ENCODE data around the gene CGB3. TPM values are rescaled to one million over a fixed set of nuclear protein-coding genes. Genes with fewer than 3 reads are reported as not detected.

The CGB3 gene
- total RNA-seq, 4 donors from 2014 or later = not detected

DNA sequence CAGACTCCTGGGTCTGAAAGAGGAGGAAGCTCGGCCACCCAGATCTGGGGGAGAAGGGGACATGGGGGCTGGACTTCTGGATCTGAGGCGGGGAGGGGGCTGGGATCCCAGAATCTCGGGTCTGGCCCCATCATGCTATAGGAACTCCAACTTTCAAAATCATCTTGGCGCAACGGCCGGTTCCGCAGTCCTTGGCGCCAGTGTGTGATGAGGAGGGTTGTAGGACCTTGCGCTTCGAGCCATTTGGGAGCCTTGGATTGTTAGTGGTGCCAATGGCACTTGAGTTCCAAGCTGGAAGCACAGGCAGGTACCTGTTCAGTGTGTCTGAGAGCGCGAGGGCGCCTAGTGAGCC is 30.1 kb downstream of the CGB3 start:
- TF ChIP-seq POLR2A (IDR thresholded peaks at IDR 0.05) (no peak), POLR2AphosphoS5 (IDR thresholded peaks at IDR 0.05) (no peak), EP300 (IDR thresholded peaks at IDR 0.05) (no peak)
- TF ChIP-seq, protein P1, sequence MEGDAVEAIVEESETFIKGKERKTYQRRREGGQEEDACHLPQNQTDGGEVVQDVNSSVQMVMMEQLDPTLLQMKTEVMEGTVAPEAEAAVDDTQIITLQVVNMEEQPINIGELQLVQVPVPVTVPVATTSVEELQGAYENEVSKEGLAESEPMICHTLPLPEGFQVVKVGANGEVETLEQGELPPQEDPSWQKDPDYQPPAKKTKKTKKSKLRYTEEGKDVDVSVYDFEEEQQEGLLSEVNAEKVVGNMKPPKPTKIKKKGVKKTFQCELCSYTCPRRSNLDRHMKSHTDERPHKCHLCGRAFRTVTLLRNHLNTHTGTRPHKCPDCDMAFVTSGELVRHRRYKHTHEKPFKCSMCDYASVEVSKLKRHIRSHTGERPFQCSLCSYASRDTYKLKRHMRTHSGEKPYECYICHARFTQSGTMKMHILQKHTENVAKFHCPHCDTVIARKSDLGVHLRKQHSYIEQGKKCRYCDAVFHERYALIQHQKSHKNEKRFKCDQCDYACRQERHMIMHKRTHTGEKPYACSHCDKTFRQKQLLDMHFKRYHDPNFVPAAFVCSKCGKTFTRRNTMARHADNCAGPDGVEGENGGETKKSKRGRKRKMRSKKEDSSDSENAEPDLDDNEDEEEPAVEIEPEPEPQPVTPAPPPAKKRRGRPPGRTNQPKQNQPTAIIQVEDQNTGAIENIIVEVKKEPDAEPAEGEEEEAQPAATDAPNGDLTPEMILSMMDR (IDR thresholded peaks at IDR 0.05) = no peak
- Histone ChIP-seq H3K36me3 (peaks cover 0 to 19% of the 10 kb centered on the region in 2 donors), H3K27me3 (no peaks in the 10 kb centered on the region), H3K27ac (peak overlapping the region; percentile 63 to 95 (median 94)), H3K9me3 (no peaks in the 10 kb centered on the region), H3K4me3 (peak overlapping the region; percentile 31 to 66), H3K4me1 (peaks cover 0 to 46% (median 29%) of the 10 kb centered on the region in 3 donors)
- 0% methylated on average over 10 to 11 of the region's 13 CpGs for WGBS, 2 donors (ENCODE audit: low coverage in 1 of 2)
- ATAC-seq = no peak

DNA sequence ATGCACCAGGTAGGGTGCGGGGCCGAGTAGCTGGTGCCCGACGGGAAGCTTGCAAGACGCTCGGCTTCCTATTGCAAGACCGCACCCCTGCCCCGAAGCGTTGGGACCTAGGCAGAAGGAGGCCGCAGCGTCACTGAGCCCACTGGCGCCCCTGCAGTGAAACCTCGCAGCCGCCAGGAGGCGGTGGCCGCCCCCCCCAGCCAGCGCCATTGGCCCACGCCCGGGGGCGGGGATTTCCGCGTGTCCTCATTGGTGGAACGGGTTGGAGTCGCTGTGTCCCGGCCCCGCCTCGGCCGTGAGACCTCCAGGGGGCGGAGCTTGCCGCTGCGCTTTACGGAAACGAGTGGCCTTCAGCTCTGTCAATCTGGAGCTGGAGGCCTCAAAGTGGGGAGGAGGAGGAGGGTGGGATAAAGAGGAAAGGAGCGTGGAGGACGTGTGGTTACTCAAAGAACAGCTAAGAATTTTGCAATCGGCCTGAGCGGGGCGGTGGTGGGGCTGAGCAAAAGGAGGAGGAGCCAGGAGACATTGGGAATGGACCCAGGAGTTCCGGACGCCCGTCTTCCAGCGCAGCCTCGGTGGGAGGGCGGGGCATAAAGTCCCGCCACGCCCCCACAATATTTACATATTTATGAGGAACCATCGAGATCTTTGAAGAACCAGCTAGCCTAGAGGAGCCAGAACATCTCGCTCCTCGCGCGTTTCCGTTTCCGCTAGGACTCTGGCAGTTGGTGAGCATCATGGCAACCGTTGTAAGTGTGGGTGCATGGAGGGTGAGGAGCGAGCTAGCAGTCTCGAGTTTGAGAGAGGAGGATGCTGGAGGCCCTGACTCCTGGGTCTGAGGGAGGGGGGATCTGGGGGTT is 30.7 kb downstream of the CGB3 start, which contains the start of the genes GYS1 and RUVBL2:
Gene GYS1 (minus strand): TSS at position 135 of the 860 bp plus-strand sequence. CDS start 197 bp downstream, outside the sequence.
Gene RUVBL2 (plus strand): TSS at position 713 of the 860 bp plus-strand sequence. CDS start 25 bp downstream, at position 738.
- TF ChIP-seq EP300 (IDR thresholded peaks at IDR 0.05) (no peak), POLR2A (IDR thresholded peaks at IDR 0.05) (peak; percentile 97), POLR2AphosphoS5 (IDR thresholded peaks at IDR 0.05) (peak; percentile 98)
- TF ChIP-seq, protein P1 (IDR thresholded peaks at IDR 0.05) = peak in 3 of 4 experiments; percentile 96 to 100 (median 99)
- Histone ChIP-seq H3K27ac (peak within 1 kb of the TSS; percentile 93 to 95 (median 94)), H3K27me3 (no peaks in the 10 kb centered on the region), H3K36me3 (peaks cover 0 to 26% of the 10 kb centered on the region in 2 donors), H3K4me3 (peak within 1 kb of the TSS; percentile 66 to 81), H3K9me3 (no peaks in the 10 kb centered on the region), H3K4me1 (peaks cover 0 to 46% (median 29%) of the 10 kb centered on the region in 3 donors)
- 0 to 1% methylated on average over 7 to 16 of the region's 56 CpGs for WGBS, 2 donors (ENCODE audit: low coverage in 1 of 2)
- peak; percentile 96 for ATAC-seq

DNA sequence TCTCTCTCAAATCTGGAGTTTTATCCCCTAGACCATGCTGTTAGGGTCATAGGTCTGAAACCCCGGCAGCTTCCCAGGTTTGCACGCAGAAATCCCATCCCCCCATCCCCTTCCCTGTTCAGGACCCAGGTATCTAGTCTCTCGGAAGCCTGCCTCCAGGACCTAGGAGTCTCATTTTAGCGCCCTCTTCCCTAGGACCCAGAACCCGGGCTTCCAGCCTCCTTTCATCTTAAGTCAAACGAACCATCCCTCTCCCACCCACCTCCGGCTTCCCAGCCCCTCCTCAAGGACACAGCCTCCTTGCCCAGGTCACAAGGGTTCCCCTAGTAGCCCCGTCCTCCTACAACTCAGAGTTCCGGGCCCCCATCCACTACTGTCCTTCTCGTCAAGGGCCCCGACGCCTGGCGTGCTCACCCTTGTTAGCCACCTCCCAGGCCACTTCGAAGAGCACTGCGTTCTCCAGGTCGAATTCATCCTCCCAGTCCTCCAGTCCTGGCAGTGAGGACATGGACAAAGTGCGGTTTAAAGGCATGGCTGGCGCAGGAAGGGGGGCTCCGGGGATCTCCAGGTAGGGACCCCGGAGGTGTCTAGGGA is 31.5 kb downstream of the CGB3 start:
- ATAC-seq = peak; percentile 0
- WGBS, 2 donors (ENCODE audit: low coverage in 1 of 2) = 0% methylated on average over 10 of the region's 20 CpGs
- Histone ChIP-seq H3K9me3 (no peaks in the 10 kb centered on the region), H3K27ac (peak overlapping the region; percentile 93 to 95 (median 94)), H3K4me1 (peaks cover 0 to 46% (median 29%) of the 10 kb centered on the region in 3 donors), H3K27me3 (no peaks in the 10 kb centered on the region), H3K4me3 (peak overlapping the region; percentile 66 to 81), H3K36me3 (peaks cover 0 to 33% of the 10 kb centered on the region in 2 donors)
- TF ChIP-seq POLR2A (IDR thresholded peaks at IDR 0.05) (no peak), EP300 (IDR thresholded peaks at IDR 0.05) (no peak), POLR2AphosphoS5 (IDR thresholded peaks at IDR 0.05) (no peak)
- TF ChIP-seq, protein P1 (IDR thresholded peaks at IDR 0.05) = no peak

DNA sequence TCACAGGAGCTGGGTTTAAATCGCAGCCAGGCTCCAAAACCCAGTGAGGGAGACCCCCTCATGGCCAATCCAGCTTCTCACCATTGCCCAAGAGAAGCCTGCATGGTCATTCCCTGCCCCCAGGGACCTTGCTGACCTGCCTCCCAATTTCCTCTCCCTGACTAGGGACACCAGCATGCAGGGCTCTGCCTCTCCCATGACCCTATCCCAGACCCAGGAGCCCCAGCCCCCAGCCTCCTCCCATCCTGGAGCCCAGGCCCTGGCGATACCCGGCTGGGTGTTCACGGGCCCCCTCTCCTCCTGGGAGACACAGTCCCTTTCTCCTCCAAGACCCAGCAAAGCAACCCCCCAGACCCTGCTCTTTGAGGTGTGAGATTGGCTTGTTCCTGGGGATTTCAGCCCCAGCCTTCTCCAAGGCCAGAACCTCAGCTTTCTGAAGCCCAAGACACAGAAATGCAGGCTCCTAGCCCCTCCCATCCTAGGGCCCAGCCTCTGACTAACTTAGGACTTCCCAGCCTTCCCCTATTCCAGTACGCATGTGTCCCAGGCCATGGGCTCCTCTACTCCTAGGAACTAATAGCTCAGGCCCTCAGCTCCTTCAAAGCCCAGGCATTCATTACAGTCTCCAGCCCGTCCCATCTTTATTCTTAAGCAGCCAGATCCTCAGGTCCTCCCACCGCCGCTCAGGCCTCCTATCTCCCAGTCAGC is 32.1 kb downstream of the CGB3 start:
- TF ChIP-seq POLR2AphosphoS5 (IDR thresholded peaks at IDR 0.05) (peak; percentile 92), POLR2A (IDR thresholded peaks at IDR 0.05) (peak; percentile 48 to 65), EP300 (IDR thresholded peaks at IDR 0.05) (no peak)
- H3K27me3 ChIP-seq = no peaks in the 10 kb centered on the region
- peak overlapping the region; percentile 66 to 81 for H3K4me3 ChIP-seq
- H3K27ac ChIP-seq = peak overlapping the region; percentile 93 to 95 (median 94)
- peaks cover 0 to 46% (median 29%) of the 10 kb centered on the region in 3 donors for H3K4me1 ChIP-seq
- H3K9me3 ChIP-seq = no peaks in the 10 kb centered on the region
- peak; percentile 44 for ATAC-seq
- H3K36me3 ChIP-seq = peaks cover 0 to 39% of the 10 kb centered on the region in 2 donors
- 0 to 22% methylated on average over 2 to 8 of the region's 8 CpGs for WGBS, 2 donors (ENCODE audit: low coverage in 1 of 2)
